CD4-positive, alpha-beta T cell treated with Interleukin-15 for 1 hour (primary cell): ENCODE measurements around the gene GFOD2.

Experiments used
- DNase-seq: peaks from one replicate; pipeline ENCODE4 v3.0.0-alpha.2; 2020

Gene GFOD2

DNA sequence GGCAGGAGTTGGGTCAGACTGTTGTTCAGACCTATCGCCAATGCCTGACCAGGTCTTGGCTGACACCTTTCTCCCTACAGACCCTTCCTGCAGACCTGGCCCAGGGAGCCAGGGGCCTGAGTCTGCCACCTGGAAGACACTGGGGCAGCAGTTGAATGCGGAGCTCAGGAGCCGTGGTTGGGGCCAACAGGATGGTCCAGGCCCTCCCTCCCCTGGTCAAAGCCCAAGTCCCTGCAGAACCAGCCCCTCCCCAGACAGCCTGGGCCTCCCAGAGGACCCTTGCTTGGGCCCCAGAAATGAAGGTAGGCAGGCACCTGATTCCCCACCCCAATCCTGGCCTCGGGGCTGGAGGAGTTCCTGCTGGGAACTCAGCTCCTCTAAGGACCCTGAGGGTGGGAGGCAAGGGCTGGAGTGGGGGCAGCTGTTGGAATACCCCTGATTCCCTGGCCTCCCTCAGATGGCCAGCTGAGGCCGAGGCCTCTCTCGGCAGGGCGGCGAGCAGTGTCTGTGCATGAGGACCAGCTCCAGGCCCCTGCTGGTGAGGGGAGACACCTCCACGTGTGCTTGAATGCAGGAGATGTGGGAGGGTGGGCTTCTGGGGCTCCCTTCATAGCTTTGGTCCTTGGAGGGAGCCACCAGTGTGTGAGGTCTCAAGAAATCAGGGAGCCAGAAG, 62.6 kb downstream of the GFOD2 start:
- DNase-seq: no peak

DNA sequence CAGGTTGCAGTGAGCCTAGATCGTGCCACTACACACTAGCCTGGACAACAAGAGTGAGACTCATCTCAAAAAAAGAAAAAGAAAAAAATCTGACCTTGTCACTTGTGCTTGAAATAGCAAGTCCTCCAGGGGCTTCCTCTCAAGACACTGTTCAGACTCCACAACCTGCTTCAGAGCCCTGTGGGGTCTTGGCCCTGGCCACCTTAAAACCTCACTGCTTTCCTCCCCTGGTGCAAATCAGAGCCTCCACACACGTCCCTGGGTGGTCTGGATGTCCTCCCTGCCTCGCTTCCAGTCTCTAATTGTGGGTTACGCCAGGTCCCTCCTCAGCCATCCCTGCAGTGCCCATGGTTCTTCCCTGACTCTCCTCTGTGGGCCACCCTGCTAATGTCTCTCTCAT, 63.8 kb downstream of the GFOD2 start:
- no peak for DNase-seq

DNA sequence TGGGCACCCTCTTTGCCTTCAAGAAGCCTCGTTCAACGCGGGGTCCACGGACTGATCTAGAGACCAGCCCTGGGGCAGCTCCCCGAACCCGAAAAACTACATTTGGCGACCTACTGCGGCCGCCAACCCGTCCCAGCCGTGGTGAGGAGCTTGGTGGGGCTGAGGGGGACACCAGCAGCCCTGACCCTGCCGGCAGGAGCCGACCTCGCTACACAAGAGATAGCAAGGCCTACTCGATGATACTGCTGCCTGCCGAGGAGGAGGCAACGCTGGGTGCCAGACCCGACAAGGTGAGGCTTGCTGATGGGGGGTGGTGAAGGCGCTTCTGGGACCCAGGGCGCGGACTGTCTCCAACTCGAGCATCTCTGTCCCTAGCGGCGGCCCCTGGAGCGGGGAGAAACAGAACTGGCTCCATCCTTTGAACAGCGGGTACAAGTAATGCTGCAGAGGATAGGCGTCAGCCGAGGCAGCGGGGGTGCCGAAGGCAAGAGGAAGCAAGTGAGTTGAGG, 64.7 kb downstream of the GFOD2 start:
- DNase-seq: no peak

DNA sequence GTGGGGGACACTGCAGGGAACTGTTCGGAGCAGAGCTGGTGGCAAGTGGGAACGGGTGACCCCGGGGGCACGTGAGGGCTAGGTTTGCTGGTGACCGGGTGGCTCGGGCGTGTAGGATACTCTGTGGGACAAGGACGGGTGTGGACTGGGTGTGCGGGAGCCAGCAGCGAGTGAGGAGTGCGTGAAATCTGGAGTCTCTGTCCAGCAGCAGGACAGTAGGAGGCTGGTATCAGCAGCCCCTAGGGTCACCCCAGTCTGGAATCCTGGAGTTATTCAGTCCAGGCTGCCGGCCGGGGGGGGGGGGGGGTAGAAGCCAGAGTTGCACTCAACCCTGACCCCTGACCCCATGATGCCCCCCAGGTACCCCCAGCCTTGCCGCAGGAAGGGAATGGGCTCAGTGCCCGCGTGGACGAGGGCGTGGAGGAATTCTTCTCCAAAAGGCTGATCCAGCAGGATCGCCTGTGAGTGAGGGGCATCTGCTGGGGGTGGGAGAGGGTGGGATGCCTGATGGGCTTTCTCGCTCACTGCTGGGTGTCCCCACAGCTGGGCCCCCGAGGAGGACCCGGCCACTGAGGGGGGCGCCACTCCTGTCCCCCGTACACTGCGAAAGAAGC, 65.2 kb downstream of the GFOD2 start:
- no peak for DNase-seq

DNA sequence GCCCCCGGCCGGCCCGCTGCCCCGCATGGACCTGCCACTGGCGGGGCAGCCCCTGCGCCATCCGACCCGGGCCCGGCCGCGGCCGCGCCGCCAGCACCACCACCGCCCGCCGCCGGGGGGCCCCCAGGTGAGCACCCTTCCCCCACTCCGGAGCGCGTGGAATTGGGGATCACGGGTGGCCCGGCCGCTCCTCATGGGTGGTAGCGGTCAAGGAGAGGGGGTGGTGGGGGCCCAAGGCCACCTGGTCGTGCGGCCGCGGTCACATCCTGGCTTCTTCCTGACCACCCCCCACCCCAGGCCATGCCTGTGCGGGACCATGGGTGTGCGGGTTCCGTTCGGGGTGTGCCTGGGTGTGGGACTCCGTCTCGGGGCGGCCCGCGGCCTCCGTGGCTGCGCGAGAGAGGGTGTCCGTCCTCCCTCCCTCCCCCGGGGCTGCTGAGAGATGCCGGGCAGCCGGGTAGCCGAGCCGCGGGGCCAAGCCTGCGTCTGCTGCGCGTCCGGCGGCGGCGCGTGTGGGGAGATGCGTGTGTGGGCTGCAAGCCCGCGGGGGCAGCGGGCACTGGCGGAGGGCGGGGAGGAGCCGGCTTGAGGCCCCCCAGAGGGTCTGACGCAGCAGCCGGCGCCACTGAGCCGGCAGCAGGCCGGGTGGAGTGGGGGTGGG, 65.9 kb downstream of the GFOD2 start:
- DNase-seq: no peak

DNA sequence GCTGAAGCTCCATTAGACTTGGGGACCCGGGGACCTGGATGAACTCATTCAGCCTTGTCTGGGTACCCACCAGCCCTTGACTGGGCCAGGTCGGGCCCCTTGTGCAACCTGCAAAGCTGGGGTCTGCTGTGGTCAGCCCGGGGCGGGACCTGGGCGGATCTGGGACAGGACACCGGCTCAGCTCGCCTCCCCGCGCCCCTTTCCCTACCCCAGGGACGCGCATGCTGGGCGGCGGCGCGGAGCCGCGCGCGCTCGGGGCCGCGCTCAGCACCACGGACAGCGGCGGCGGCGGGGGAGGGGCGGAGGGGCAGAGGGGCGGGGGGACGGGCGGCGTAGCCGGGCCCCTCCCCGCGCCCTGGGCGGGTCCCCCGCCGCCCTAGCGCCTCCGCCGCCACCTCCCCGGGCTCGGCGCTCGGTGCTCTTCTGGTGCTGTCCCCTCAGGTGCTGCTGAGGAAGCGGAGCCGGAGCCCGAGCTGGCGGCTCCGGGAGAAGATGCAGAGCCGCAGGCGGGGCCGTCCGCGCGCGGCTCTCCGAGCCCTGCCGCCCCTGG, 66.5 kb downstream of the GFOD2 start:
- no peak for DNase-seq

DNA sequence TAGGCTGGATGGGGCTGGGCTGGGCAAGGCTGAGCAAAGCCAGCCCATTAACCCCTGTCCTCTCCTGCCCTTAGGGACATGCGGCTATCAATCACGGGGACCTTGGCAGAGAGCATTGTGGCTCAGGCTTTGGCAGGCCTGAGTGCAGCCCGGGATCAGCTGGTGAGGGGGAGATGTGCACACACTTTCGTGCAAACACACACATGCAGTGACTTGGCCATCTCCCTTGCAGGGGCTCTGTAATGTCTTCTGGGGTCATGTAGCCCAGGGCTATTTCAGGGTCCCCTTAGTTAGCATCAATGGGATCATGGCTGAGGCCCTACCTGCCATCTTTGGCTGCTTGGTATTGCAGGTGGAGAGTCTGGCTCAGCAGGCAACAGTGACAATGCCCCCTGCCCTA, 67.3 kb downstream of the GFOD2 start:
- no peak for DNase-seq

DNA sequence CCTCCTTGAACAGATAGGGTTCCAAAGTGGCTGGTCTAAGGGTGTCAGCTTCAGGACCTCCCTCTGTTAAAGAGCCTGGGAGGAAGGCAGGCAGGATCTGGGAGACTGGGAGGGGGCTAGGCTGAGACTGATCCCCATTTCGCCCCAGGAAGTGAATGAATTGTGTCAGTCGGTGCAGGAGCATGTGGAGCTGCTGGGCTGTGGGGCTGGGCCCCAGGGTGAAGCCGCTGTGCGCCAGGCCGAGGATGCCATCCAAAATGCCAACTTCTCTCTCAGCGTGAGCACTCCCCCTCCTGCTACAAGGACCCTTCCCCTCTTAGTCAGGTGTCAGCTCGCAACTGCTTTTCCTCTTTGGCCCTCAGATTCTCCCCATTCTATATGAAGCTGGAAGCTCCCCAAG, 68.1 kb downstream of the GFOD2 start:
- no peak for DNase-seq

DNA sequence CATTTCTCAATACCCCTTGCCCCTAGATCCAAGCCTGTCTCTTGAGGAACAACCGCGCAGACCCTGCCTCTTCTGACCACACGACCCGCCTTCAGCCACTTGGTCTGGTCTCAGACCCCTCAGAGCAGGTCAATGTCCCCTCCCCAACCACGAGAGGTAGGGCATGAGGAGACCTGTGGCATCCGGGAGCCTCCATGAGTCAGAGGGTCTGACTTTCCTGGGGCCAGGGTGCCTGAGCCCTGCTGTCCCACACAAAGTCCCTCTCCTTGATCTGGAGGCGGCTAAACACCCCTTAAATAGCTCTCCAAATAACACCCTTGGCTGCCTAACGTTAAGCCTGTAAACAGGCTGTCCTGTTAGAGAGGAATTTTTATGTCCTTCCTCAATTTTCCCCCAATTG, 69.1 kb downstream of the GFOD2 start:
- no peak for DNase-seq

DNA sequence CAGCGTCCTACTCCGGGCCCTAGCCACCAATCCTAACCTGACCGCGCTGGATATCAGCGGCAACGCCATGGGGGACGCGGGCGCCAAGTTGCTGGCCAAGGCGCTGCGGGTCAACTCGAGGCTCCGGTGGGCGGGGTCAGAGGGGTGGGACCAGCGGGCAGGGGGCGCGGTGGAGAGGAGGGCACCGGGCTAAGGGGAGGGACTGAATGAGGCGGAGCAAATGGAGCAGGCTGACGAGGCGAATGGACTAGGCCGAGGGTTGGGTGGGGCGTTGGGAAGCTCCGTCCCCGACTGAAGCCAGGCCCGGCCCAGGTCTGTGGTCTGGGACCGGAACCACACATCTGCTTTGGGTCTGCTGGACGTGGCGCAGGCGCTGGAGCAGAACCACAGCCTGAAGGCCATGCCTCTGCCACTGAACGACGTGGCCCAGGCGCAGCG, 69.6 kb downstream of the GFOD2 start:
- no peak for DNase-seq

DNA sequence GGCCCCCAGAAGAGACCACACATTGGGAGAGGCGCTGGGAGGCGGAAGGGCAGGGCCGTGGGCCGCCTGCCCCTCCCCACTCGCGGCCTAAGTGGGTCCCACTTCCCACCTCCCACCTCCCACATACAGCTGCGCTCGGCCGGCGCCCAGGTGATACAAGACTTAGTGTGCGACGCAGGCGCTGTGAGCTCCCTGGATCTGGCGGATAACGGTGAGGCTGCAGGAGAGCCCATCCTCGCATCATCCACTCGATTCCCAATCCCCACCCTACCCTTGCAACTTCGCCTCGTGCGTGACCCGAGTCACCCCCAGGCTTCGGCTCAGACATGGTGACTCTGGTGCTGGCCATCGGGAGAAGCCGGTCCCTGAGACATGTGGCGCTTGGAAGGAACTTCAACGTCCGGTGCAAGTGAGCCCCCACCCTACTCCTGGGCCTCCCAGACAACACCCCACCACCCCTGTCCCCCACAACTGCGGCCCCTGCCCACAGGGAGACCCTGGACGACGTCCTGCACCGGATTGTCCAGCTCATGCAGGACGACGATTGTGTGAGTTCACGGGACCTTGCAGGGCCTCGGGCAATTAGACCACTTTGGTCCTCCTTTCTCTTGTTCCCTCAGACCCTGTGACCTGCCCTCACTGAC, 70.2 kb downstream of the GFOD2 start:
- no peak for DNase-seq

DNA sequence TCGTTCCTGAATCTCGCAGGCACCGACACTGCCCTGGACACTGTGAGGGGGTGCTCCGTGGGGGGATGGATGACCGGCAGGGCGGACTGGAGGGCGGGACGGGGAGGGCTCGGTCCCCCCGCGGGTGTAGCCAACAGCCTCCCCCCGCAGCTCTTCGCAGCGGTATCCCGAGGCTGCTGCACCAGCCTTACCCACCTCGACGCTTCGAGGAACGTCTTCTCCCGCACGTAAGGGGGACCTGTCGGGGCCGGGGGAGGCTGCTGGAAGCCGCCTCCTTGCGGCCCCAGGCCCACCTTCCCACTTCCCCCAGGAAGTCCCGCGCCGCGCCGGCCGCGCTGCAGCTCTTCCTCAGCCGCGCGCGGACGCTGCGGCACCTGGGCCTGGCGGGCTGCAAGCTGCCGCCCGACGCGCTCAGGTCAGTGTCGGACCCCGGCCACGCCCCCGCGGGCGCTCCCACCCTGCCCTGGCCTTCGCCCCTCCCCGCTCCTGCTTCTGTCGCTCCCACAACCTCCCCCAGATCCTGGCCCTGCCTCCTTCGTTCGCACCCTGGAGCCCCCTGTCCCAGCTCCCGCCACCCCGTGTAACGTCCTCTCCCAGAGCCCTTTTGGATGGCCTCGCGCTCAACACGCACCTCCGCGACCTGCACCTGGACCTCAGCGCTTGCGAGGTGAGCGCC, 70.9 kb downstream of the GFOD2 start:
- no peak for DNase-seq

DNA sequence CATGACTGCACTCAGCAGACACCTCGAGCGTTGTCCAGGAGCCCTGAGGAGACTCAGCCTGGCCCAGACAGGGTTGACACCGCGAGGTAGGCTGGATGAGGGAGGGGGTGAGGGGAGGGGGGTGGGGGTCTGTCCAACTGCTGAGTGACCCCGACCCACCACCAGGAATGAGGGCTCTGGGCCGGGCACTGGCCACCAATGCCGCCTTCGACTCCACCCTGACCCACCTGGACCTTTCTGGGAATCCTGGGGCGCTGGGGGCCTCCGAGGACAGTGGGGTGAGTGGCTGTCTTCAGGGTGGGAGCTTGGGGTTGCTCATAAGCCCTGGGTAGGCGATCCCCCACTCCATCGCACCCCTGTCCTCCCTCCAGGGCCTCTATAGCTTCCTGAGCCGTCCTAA, 71.4 kb downstream of the GFOD2 start:
- DNase-seq: no peak

DNA sequence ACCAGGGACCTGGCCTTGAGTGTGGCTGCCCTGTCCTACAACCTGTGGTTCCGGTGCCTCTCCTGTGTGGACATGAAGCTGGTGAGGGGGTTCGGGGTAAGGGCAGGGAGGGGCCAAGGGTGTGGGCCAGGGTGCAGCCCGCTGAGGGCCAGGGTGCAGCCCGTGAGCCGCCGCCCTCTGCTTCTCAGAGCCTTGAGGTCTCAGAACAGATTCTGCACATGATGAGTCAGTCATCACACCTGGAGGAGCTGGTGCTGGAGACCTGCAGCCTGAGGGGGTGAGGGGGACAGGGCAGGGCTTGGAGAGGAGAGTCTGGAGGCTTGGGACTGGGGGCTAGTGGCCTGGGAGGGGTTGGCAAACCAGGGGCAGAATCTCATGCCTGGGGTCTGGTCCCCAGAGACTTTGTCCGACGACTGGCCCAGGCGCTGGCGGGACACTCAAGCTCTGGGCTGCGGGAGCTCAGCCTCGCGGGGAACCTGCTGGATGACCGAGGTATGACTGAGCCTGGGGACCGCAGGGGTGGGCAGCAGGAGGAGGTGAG, 71.9 kb downstream of the GFOD2 start:
- no peak for DNase-seq

DNA sequence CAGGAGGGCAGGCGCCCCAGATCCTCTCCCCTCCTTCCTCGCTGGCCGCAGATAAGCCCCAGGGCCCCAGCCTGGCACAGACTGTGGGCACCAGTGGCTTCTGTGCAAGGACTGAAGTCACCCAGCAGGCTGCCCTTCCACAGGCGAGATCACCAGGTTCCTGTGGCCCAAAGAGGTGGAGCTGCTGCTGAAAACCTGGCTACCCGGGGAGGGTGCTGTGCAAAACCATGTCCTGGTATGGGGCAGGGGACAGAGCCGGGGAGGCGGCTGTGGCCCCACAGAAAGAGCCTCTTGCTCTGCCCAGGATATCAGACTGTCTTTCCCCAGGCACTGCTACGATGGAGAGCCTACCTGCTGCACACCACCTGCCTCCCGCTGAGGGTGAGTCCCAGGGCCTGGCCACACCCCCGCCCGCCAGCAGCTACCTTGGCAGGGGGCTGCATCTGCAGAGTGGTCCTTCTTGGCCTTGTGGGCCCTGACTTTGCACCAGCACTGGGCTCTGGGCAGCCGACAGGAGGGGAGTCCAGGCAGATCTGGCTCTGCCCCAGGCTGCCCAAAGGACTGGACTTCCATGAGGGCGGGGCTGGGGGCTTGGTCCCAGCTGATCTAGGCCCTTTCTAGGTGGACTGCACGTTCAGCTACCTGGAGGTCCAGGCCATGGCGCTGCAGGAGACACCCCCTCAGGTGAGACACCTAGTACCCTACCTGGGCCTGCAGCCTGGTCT, 73.6 kb downstream of the GFOD2 start:
- DNase-seq: no peak

DNA sequence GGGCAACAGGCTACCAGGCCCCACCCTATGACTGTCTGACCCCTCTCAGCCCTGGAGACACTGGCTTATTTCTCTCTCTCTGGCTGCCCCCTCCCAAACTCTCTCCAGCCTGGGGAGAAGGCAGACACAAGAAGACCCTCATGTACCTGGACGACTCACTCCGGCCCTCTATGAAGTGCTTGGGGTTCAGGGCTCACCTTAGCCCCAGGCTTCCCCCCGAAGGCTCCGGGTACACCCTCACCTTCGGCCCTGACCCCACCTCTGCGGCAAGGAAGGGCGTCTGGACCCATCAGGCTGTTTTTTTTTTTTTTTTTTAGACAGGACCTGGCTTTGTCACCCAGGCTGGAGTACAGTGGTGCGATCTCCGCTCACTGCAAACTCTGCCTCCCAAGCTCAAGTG, 75.1 kb downstream of the GFOD2 start:
- no peak for DNase-seq

DNA sequence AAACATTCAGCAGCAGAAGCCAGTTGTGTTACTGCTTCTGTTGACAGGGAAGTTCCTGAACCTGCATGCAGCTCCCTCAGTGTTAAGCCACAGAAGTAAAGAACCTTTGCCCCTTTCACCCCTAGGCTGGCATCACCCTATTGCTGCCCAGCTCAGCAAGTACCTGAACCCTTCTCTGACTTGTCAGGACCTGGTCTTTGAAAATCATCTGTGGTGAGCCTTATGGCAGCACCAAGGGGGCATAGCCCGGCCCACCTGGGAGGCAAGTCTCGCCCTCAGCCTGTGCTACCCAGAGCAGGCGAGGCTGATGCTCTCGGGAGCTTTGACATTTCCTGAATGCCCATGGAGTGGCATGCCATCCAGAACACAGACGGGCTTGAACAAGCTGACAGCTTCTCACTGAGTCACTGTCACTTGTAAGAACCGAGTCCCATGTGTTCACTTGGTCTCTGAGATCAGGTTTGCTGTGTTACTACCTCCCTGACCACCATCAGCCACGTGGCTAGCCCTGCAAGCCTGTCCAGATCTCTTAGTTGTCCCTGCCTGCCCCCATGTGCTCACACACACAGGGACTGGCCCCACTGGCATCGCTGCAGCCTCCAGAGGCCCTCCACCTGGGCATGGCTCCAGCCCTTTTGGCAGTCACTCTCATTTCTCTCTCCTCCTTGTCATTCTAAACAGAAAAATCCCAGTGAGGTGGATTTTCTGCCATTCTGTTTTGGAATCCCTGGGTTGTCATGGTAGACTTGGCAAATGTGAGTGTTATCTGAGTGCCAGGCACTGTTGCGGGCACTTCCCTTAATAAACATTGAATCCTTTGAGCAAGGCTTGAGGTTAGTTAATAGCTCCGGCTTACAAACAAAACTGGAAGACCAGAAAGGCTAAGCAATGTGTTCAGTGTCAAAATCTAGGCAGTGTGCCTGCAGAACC, 77.1 kb downstream of the GFOD2 start:
- DNase-seq: no peak

DNA sequence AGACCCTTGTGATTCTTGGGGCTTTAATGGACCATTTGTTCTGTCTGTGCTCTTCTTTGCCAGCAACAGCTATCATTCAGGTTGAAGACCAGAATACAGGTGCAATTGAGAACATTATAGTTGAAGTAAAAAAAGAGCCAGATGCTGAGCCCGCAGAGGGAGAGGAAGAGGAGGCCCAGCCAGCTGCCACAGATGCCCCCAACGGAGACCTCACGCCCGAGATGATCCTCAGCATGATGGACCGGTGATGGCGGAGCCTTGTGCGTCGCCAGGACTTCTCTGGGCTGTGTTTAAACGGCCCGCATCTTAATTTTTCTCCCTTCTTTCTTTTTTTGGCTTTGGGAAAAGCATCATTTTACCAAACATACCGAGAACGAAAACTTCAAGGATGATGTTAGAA, 81.5 kb downstream of the GFOD2 start:
- no peak for DNase-seq

DNA sequence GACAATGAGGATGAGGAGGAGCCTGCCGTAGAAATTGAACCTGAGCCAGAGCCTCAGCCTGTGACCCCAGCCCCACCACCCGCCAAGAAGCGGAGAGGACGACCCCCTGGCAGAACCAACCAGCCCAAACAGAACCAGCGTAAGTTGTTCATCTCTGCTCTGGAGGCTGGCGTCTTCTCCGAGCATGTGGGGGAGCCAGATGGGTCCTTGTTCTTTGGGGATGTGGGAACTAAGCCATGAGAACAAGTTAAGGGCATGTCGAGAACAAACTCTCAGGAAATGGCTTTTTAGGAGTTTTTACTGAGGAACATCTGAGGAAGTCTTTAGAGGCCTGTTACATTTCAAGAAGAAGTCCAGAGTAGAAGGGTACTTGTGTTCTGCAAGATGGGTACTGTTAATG, 82.4 kb downstream of the GFOD2 start:
- no peak for DNase-seq

DNA sequence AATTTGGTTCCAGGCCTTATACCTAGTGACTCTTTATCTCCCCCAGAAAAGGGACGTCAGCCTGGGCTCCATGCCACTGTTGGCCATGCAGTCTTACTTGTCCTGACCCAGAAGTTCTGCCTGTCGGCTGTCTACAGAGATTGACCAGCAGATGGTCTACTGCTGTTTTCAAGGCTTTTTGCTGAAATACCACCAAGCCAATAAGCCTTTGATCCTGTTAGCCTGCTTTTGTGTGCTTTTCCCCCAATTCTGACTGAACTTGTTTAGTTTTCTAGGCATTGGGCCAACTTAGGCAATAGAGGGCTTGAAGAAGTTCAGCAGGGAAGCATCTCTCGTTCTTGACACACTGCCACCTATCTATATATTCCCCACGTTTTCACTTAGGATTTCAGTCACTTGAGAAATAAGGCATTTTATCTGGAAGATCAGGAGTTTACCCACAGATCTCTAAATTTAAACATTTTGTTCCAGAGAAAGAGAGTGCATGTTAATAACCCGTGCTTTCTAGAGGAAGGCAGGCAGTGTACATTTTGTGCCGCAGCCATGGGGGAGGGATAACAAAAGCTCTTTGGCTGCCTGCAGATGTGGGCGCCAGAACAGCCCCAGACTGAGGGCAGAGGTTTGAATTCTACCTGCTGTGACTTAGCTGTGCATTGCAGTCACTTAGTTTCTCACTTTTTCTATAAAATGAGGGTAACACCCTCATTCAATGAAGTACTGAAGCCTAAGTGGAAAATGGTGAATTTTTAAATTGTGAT, 86.5 kb downstream of the GFOD2 start:
- no peak for DNase-seq
